Measurements from ENCODE around the gene TATDN2.
"Not testable (repeated sequence)": the region's sequence is repeated elsewhere in the genome, so short reads cannot be mapped to it uniquely, and the experiment has no call there.

The TATDN2 gene

DNA sequence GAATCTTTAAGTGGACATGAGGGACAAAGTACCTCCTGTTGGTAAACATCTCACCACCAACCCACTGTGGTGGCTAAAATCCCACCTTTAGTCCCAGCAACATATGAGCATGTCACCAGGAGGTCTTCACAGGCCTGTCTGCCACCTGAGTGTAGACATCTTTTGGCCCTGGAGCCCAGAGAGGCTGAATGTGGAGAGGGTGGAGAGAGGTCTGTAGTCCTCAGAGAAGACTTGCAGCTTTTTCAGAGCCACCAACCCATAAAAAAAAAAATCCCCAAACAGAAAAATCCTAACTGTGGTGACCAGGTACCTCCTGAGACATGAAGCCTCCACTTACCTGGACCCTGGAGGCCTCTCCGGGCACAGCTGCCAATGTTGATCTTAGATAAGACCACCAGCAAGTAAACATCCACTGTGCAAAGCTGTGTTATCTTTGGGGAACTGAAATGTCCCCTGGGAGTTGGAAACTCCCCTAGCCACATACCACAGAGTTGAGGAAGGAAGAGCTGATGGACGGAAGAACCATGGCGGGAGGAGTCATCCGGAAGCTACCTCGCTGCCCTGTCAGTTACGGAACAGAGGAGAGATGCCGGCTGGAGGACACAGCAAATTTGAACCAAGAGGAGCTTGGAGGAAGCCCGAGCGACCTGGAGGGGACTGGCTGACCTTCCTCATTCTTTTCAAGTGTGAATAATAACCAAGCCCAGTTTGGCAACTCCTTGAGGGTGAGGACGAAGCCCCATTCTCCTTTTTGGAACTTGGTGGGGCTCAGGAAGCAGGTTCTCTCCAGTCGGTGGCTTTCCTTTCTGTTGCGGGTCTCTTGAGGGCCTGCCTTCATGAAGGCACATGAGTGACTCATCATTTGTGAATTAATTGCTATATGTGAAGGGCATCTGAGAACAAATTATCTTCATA, 44.5 kb downstream of the TATDN2 start, which contains the start of gene GHRL:
Gene GHRL (minus strand): TSS at position 443 of the 915 bp plus-strand sequence. CDS start 2,767 bp downstream, outside the sequence.
- DNase-seq (ENCODE audit: low read depth) = no peak

GRCh38 chr3:10294030-10294586, 45.8 kb downstream of the TATDN2 start:
- DNase-seq (ENCODE audit: low read depth) = no peak

DNA sequence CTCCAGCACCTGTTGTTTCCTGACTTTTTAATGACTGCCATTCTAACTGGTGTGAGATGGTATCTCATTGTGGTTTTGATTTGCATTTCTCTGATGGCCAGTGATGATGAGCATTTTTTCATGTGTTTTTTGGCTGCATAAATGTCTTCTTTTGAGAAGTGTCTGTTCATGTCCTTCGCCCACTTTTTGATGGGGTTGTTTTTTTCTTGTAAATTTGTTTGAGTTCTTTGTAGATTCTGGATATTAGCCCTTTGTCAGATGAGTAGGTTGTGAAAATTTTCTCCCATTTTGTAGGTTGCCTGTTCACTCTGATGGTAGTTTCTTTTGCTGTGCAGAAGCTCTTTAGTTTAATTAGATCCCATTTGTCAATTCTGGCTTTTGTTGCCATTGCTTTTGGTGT, 49.8 kb downstream of the TATDN2 start:
- DNase-seq (ENCODE audit: low read depth) = not testable (repeated sequence)

DNA sequence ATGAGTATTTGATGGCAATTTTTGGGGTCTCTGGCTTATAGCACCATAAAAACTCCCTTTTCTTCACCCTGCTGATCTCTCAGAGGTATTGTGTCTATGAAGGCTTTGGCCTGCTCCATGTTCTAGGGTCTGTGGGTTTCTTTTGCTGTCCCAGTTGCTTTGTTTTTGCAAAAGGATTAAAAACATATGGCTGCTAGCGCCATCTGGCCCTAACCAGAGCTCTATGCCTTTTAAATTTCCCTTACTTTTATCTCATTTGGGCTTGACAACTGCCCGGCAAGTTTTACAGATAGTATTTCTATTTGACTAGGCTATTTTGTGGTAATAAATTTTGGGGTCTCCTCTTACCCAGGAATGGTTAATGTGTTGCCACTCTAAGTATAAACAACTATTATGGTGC, 50.9 kb downstream of the TATDN2 start:
- DNase-seq (ENCODE audit: low read depth) = no peak

GRCh38 chr3:10299679-10300078, 51.4 kb downstream of the TATDN2 start:
- DNase-seq (ENCODE audit: low read depth) = no peak

DNA sequence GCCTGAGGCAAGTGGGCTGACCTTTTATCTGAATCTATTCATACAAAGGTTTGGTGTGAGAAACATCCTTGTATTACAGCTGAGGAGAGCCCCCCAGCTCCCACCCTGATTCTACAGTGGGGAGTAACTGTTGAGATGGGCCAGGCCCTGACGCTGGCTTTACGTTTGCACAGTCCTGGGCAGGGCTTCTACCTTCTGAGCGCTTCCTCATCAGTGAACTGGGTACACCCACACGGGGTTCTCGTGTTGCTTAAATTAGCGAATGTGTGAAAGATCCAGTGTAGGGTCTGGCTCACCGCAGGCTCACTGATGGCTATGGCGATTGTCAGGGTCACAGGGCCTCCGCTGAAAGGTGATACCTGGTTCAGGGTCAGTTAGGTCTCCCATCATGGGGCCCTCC, 51.8 kb downstream of the TATDN2 start:
- DNase-seq (ENCODE audit: low read depth) = no peak

- no peak for DNase-seq (ENCODE audit: low read depth)
Observed at GRCh38 chr3:10303105-10303504, 54.8 kb downstream of the TATDN2 start.

GRCh38 chr3:10303785-10304184, 55.5 kb downstream of the TATDN2 start:
- no peak for DNase-seq (ENCODE audit: low read depth)

GRCh38 chr3:10304905-10305304, 56.6 kb downstream of the TATDN2 start:
- DNase-seq (ENCODE audit: low read depth) = no peak

DNA sequence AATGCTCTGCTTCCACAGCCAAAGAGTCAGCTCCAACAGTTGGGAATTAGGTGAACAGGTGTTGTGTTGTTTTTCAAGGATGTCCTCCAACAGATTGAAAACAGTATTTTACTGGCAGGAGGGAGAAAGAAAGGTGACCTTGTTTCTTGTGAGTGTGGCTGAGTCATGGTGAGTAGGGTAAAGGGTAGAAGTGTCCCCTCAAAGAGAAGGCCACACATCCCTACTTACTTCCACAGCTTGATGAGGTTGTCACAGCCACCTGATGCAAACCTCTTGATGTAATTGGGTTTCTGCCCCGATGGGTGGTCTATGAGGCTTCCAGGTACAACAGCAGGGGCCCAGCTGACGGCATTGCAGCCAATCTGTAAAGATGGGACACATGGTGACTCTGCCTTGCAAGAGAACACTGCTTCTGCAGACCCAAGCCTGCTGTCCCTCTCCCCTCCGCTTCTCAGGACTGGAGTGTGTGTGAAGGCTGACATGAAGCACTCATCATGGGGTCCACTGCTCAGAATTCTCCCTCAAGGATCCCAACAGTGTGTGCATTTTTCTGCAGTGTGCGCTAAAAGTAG, 57.2 kb downstream of the TATDN2 start:
- DNase-seq (ENCODE audit: low read depth) = no peak

DNA sequence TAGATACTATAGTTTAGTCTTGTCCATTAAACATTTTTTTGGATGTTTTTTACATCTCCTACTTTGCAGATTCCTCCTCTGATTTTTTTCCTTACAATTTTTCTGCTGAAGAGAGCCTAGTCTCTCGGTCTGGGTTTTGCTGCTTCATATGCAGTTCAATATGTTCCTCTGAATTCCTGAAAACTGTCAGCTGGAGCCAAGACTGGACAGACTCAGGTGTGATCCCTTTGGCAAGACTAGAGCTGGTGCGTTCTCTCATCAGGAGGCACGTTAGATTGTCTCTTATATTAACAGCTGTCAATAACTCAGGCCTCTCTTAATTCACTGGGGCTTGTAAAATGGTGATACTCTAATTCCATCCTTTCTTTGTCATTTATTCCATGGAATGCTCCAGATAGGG, 57.9 kb downstream of the TATDN2 start:
- no peak for DNase-seq (ENCODE audit: low read depth)

DNA sequence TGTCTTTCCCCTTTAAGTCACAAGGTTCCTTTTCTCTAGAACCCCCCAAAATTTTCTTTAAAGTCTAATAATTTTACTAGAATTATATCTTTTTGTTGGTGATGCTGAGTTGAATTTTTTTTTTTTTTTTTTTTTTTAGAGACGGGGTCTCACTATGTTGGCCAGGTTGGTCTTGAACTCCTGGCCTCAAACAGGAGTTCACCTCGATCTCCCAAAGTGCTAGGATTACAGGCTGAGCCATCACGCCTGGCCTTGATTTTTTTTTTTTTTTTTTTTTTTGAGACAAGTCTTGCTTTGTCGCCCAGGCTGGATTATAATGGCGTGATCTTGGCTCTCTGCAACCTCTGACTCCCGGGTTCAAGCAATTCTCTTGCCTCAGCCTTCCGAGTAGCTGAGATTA, 60.4 kb downstream of the TATDN2 start:
- DNase-seq (ENCODE audit: low read depth) = no peak

DNA sequence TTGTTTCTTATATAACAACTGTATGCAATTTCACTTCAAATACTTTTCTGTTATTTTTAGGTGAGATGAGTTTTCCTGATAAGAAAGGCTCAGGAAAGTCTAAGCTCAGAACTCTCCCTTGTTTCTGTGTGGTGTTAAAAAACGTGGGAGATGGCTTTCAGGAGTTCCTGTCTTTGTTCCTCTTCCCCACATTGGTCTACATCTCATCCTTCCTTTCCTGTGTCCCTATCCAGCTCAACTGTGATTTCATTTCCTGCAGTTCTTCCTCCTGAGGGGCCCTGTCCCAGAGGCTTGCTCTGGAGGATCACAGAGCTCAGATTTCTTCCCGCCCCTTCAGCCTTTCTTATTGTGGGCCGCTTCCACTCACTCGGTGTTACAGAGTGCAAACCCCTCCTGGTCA, 61.5 kb downstream of the TATDN2 start:
- DNase-seq (ENCODE audit: low read depth) = no peak

GRCh38 chr3:10310578-10310977, 62.3 kb downstream of the TATDN2 start:
- DNase-seq (ENCODE audit: low read depth) = no peak

- DNase-seq (ENCODE audit: low read depth) = no peak
Observed at GRCh38 chr3:10311710-10312109, 63.5 kb downstream of the TATDN2 start.

DNA sequence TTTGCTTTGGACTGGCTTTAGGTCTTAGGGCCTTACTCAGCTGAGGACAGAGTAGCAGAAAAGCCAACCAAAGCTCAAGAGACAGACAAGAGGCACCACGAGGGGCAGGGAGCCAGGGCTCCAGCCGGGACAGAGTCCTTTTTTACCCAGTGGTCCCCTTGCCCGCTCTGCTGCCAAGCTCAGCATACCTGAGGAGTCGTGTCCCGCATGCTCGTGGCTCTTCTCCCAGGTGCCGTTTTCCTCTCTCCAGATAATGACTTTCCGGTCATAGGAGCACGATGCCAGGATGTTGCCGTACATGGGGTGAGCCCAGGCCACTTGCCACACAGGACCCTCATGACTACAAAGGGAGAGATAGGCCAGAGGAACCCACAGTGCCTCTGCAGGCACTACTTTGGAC, 64.1 kb downstream of the TATDN2 start:
- no peak for DNase-seq (ENCODE audit: low read depth)

DNA sequence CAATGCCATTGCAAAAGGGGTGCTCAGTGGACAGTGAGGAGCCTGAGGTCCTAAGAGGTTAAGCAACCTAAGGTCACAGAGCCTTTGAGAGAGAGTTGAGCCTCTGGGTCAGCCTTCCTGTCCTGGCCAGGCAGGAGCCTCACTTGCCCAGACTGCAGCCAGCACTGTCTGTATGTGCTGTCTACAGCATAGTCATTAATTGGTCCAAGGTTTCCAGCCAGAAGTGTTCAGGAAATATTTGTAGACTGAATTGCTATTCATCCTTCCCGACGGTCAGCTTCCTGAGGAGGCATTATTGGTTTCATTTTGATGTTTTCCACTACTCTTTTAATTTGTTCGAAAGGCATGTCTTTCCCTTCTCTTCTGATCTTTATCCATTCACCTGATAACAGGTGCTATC, 64.6 kb downstream of the TATDN2 start:
- no peak for DNase-seq (ENCODE audit: low read depth)

DNA sequence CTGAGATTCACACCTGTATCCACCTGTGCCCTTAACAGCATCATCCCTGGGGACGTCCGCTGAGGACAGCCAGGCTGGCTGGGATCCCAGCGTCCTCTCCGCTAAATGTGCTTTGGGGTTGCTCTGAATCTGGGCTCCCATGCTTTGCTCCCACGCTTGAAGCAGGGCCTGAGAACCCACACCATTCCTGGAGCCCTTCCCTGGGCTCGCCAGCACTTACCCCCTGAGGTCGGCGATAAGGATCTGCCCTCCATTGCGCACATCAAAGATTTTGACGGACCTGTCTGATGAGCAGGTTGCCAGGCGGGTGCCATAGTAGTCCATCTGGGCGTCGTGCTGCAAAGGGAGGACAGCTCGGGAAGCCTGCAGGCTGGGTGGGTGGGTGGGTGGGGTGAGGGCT, 66.8 kb downstream of the TATDN2 start:
- no peak for DNase-seq (ENCODE audit: low read depth)

DNA sequence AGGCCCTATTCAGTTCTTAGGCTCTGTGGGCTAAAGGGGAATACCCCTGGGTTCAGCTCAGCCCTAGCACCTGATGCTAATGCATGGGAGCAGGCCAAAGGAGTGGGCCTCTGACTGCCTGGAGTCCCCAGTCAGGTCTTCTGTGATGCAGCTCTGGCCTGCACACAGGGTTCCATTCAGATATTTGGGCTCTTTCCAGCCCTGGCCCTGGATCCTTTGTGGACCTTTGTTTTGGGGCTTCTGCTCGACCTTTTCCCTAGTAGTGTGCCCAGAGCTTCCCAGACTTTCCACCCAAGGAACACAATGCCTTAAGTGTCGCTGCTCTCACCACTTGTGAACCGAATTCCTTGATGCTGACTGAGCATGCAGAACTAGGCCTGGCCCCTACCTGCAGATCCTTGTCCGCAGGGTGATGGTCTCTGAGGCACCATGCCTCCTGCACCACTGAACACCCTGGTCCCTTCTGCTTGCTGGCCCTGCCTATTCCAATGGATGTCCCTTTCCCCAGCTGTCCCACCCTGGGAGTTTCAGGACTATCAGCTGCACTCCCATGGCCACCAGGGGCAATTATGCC, 67.6 kb downstream of the TATDN2 start:
- DNase-seq (ENCODE audit: low read depth) = no peak

GRCh38 chr3:10317311-10317960, 69.2 kb downstream of the TATDN2 start:
- no peak for DNase-seq (ENCODE audit: low read depth)

GRCh38 chr3:10317961-10318350, 69.7 kb downstream of the TATDN2 start:
- DNase-seq (ENCODE audit: low read depth) = no peak

DNA sequence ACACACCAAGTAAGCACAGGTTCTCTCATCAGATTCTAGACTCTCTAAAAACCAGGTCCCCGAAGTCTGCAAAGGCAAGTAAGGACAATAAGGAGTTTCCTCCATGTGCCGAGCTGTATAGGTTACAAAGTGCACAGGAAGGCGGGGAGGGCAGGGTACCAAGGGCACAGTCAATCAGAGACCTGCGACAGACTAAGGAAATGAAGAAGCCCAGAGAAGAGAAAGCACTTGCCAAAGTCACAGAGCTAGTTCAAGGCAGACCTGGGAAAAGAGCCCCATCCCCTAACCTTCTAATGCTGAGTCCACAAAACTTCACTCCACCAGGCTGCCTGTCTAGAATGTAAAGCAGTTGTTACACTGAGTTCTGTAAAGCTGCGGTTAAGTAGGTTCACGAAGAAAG, 71.0 kb downstream of the TATDN2 start:
- no peak for DNase-seq (ENCODE audit: low read depth)

Measured in stimulated activated CD8-positive, alpha-beta memory T cell treated with anti-CD3 and anti-CD28 coated beads, Interleukin-12 subunit alpha, Interleukin-12 subunit beta, amount 100 ng/mL, for 1 hour (primary cell).